HEK293 (cell line): ENCODE measurements around the gene MIA2.

Experiments used
- CTCF ChIA-PET: fragments of 350-600 bp; formaldehyde crosslinking; extraction: SDS; loops from one replicate; lab custom pipeline; 2021; ENCODE audit warnings: antibody characterized with exemption; lab: Yijun Ruan, JAX
- POLR2A ChIA-PET: fragments of 300-600 bp; formaldehyde crosslinking; extraction: SDS; loops from one replicate; lab custom pipeline; 2020; ENCODE audit warnings: antibody characterized with exemption, inconsistent platforms; lab: Yijun Ruan, JAX
- H3K27ac ChIP-seq: fragments of 200-500 bp; sonication (Bioruptor generic); 2 replicates; pipeline ENCODE4 v1.5.1; 2014; ENCODE audit warnings: low read depth, low read length, control low read depth, inconsistent platforms; ENCODE audit errors: extremely low read depth
- H3K36me3 ChIP-seq, 2 experiments: fragments of 200-500 bp in 1 of 2; sonication (Bioruptor generic) in 1 of 2; 1 replicate in 1 of 2; 2 replicates in 1 of 2; pipeline ENCODE4 v1.5.1; 2014 to 2017; ENCODE audit warnings: inconsistent platforms in 2 of 2, low read length in 2 of 2; ENCODE audit not compliant: control insufficient read depth in 2 of 2, insufficient read depth in 1 of 2
- H3K4me1 ChIP-seq: fragments of 200-500 bp; sonication (Bioruptor generic); 2 replicates; pipeline ENCODE4 v1.5.1; 2014; ENCODE audit warnings: mild to moderate bottlenecking, low read length, inconsistent platforms; ENCODE audit not compliant: control insufficient read depth, insufficient read depth
- H3K4me3 ChIP-seq: 2 replicates; pipeline ENCODE4 v1.5.1; 2011; ENCODE audit warnings: low read depth, mild to moderate bottlenecking, control low read depth, low read length, moderate library complexity
- H3K9me3 ChIP-seq: fragments of 200-500 bp; sonication (Bioruptor generic); 2 replicates; pipeline ENCODE4 v1.5.1; 2014; ENCODE audit warnings: low read depth, low read length, inconsistent platforms; ENCODE audit not compliant: control insufficient read depth, insufficient read depth
- GFI1B ChIP-seq: fragments of 450-650 bp; formaldehyde crosslinking; IDR thresholded peaks from 2 replicates; pipeline ENCODE4 v1.5.1; 2016; ENCODE audit warnings: missing biosample characterization, missing genetic modification characterization
- KLF16 ChIP-seq: fragments of 450-650 bp; formaldehyde crosslinking; IDR thresholded peaks from 2 replicates; pipeline ENCODE4 v1.5.1; 2017; ENCODE audit warnings: missing biosample characterization, missing genetic modification characterization
- KLF8 ChIP-seq: fragments of 450-650 bp; formaldehyde crosslinking; IDR thresholded peaks from 2 replicates; pipeline ENCODE4 v1.5.1; 2016; ENCODE audit warnings: missing biosample characterization, missing genetic modification characterization
- MEIS1 ChIP-seq: sonication (generic); formaldehyde crosslinking; IDR thresholded peaks from 2 replicates; pipeline ENCODE4 v1.8.1; 2022; ENCODE audit warnings: missing genetic modification reagents, mild to moderate bottlenecking, borderline replicate concordance
- PRDM1 ChIP-seq: fragments of 450-650 bp; formaldehyde crosslinking; IDR thresholded peaks from 2 replicates; pipeline ENCODE4; 2016; ENCODE audit warnings: missing biosample characterization, missing genetic modification characterization
- ZEB2 ChIP-seq: fragments of 450-650 bp; formaldehyde crosslinking; IDR thresholded peaks from 2 replicates; pipeline ENCODE4 v1.5.1; 2016; ENCODE audit warnings: missing biosample characterization, missing genetic modification characterization
- ZFP41 ChIP-seq: fragments of 450-650 bp; formaldehyde crosslinking; IDR thresholded peaks from 2 replicates; pipeline ENCODE4 v1.5.1; 2016; ENCODE audit warnings: missing biosample characterization, missing genetic modification characterization, borderline replicate concordance
- ZIC2 ChIP-seq: fragments of 450-650 bp; formaldehyde crosslinking; IDR thresholded peaks from 2 replicates; pipeline ENCODE4 v1.5.1; 2016; ENCODE audit warnings: missing biosample characterization, missing genetic modification characterization
- ZNF132 ChIP-seq: fragments of 450-650 bp; formaldehyde crosslinking; IDR thresholded peaks from 2 replicates; pipeline ENCODE4 v1.5.1; 2017; ENCODE audit warnings: missing biosample characterization, missing genetic modification characterization, borderline replicate concordance
- ZNF214 ChIP-seq: fragments of 450-650 bp; formaldehyde crosslinking; IDR thresholded peaks from 2 replicates; pipeline ENCODE4 v1.5.1; 2017; ENCODE audit warnings: missing biosample characterization, mild to moderate bottlenecking, missing genetic modification characterization, borderline replicate concordance
- ZNF510 ChIP-seq: fragments of 450-650 bp; formaldehyde crosslinking; IDR thresholded peaks from 2 replicates; pipeline ENCODE4 v1.5.1; 2018; ENCODE audit warnings: mild to moderate bottlenecking, missing genetic modification characterization, missing biosample characterization; ENCODE audit not compliant: insufficient replicate concordance
- ZNF514 ChIP-seq: fragments of 450-650 bp; formaldehyde crosslinking; IDR thresholded peaks from 2 replicates; pipeline ENCODE4 v1.5.1; 2016; ENCODE audit warnings: missing biosample characterization, missing genetic modification characterization
- ZNF530 ChIP-seq: fragments of 450-650 bp; formaldehyde crosslinking; IDR thresholded peaks from 2 replicates; pipeline ENCODE4 v1.5.1; 2016; ENCODE audit warnings: low read depth, missing biosample characterization, missing genetic modification characterization
- ZNF560 ChIP-seq: fragments of 450-650 bp; formaldehyde crosslinking; IDR thresholded peaks from 2 replicates; pipeline ENCODE4 v1.5.1; 2017; ENCODE audit warnings: missing biosample characterization, missing genetic modification characterization, borderline replicate concordance
- ZNF654 ChIP-seq: fragments of 450-650 bp; formaldehyde crosslinking; IDR thresholded peaks from 2 replicates; pipeline ENCODE4 v1.5.1; 2016; ENCODE audit warnings: low read depth, missing biosample characterization, missing genetic modification characterization
- ZNF830 ChIP-seq: fragments of 450-650 bp; IDR thresholded peaks from 2 replicates; pipeline ENCODE4 v1.5.0; 2018; ENCODE audit warnings: missing biosample characterization, missing genetic modification characterization, low read depth, mild to moderate bottlenecking, moderate library complexity
- TF ChIP-seq, protein P1 (sequence below): fragments of 450-650 bp; formaldehyde crosslinking; IDR thresholded peaks from 2 replicates; pipeline ENCODE4 v1.5.1; 2016; ENCODE audit warnings: missing biosample characterization, missing genetic modification characterization
- TF ChIP-seq, protein P2 (sequence below): fragments of 450-650 bp; formaldehyde crosslinking; IDR thresholded peaks from 2 replicates; pipeline ENCODE4 v1.5.1; 2017; ENCODE audit warnings: missing biosample characterization, missing genetic modification characterization
- TF ChIP-seq, protein P3 (sequence below): fragments of 450-650 bp; formaldehyde crosslinking; IDR thresholded peaks from 2 replicates; pipeline ENCODE4 v1.5.1; 2016; ENCODE audit warnings: missing biosample characterization, missing genetic modification characterization, low read depth
- TF ChIP-seq, protein P4 (sequence below): fragments of 450-650 bp; formaldehyde crosslinking; IDR thresholded peaks from 2 replicates; pipeline ENCODE4 v1.5.1; 2016; ENCODE audit warnings: missing biosample characterization, missing genetic modification characterization
- TF ChIP-seq, protein P5 (sequence below): fragments of 450-650 bp; formaldehyde crosslinking; IDR thresholded peaks from 2 replicates; pipeline ENCODE4 v1.5.1; 2016; ENCODE audit warnings: missing biosample characterization, missing genetic modification characterization

MIA2 gene

DNA sequence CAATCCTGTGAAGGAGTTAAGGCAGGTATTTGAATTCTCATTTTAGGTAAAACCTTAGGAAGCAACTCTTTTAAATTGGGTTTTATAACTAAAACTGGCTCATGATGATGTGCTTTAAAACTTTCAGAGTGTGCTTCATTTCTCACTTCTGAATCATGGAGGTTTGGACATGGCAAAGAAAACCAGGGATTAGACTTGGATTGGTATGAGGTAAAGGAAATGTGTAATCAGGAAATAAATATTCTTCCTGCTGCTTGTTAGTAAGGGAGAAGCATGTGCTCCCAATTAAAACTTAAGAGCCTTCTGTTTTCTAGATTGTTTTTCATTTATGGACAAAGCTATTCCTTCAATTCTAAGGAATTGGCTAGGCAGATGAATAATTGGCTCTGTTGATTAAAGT lies 141.1 kb downstream of the MIA2 start (continued):
- TF ChIP-seq, protein P1, sequence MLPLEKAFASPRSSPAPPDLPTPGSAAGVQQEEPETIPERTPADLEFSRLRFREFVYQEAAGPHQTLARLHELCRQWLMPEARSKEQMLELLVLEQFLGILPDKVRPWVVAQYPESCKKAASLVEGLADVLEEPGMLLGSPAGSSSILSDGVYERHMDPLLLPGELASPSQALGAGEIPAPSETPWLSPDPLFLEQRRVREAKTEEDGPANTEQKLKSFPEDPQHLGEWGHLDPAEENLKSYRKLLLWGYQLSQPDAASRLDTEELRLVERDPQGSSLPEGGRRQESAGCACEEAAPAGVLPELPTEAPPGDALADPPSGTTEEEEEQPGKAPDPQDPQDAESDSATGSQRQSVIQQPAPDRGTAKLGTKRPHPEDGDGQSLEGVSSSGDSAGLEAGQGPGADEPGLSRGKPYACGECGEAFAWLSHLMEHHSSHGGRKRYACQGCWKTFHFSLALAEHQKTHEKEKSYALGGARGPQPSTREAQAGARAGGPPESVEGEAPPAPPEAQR: no peak
- TF ChIP-seq ZNF132 (no peak), ZIC2 (tag by site-specific recombination) (no peak), MEIS1 (CRISPR knock-in tag) (no peak), GFI1B (no peak)
- TF ChIP-seq, protein P2, sequence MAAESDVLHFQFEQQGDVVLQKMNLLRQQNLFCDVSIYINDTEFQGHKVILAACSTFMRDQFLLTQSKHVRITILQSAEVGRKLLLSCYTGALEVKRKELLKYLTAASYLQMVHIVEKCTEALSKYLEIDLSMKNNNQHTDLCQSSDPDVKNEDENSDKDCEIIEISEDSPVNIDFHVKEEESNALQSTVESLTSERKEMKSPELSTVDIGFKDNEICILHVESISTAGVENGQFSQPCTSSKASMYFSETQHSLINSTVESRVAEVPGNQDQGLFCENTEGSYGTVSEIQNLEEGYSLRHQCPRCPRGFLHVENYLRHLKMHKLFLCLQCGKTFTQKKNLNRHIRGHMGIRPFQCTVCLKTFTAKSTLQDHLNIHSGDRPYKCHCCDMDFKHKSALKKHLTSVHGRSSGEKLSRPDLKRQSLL (tag by site-specific recombination): no peak

DNA sequence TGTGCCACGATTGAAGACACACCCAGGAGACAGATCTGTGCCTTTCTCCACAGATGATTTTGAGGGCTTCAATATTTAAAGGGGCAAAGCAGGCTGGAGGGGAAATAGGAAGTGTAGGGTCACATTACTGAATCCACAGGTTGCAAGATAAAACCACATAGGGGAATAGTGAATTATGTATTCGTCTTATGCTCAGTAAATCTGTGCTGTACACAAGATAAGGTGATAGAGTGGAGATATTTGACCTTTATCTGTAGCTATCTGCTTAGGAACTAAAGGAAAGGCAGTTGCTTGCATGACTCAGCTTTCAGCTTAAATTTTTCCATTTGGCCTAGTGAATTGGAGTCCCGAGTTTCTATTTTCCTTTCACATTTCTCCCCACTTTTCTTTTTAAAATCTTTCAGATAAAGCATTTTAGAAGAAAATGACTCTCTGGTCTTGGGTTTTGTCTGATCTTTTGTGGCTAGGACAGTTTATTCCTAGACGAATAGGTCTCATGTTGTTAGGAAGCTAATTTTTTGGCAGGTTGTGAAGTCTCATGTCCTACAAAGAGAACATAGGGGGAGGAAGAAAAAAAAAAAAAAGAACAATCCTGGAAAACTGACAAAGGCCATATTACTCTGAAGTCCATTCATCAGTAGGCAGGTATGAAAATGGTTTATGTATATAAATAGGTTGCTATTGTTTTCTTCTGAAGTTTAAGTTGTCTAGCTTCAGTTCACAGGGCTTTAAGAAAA lies 143.1 kb downstream of the MIA2 start:
- no peaks in the 10 kb centered on the region for H3K9me3 ChIP-seq
- no peak overlapping the region for H3K4me3 ChIP-seq
- ChIA-PET POLR2A (no interaction called here), CTCF (interaction anchor here (0.6 to 2.4 kb wide), 3 partner anchors 19 to 136 kb away, joined by 3 to 6 read pairs (median 4); no protein-coding TSS in a partner anchor)
- H3K4me1 ChIP-seq: no peaks in the 10 kb centered on the region
- H3K27ac ChIP-seq: no peak overlapping the region
- TF ChIP-seq PRDM1 (peak; percentile 58), KLF16 (tag by site-specific recombination) (no peak), ZNF530 (no peak)
- H3K36me3 ChIP-seq: no peaks in the 10 kb centered on the region

DNA sequence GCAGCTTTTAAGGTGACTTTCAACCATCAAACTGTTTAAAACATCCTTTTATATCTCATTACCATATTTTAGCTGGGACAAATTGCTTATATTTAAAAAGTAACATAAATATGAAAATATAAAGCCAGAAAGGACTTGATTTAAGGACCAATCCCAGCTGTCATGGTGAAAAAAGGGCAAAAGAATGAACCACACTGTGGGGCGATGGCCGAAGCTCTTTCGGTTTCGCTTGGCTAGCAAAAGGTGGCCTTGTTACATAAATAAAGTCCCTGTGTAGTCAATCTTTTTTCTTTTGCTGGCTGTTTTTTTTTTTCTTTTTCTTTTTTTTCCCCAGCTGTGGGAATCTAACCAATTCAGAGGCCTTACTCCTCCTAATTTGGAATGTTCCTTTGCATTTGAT lies 147.7 kb downstream of the MIA2 start:
- Histone ChIP-seq H3K4me3 (no peak overlapping the region), H3K4me1 (0 out of 2 replicates have a peak, but pooled peaks cover 2% of the 10 kb centered on the region), H3K9me3 (no peaks in the 10 kb centered on the region), H3K27ac (no peak overlapping the region), H3K36me3 (no peaks in the 10 kb centered on the region)
- CTCF ChIA-PET: interaction anchor here (0.6 kb wide), 1 partner anchor 12 kb away, joined by 3 read pairs; no protein-coding TSS in a partner anchor
- TF ChIP-seq ZNF214 (tag by site-specific recombination) (no peak), ZNF560 (tag by site-specific recombination) (no peak), ZNF830 (tag by site-specific recombination) (no peak), ZFP41 (tag by site-specific recombination) (no peak), ZNF654 (tag by site-specific recombination) (no peak), ZNF514 (tag by site-specific recombination) (no peak), ZEB2 (tag by site-specific recombination) (no peak), ZNF510 (tag by site-specific recombination) (no peak), KLF8 (tag by site-specific recombination) (no peak)
- TF ChIP-seq, protein P3, sequence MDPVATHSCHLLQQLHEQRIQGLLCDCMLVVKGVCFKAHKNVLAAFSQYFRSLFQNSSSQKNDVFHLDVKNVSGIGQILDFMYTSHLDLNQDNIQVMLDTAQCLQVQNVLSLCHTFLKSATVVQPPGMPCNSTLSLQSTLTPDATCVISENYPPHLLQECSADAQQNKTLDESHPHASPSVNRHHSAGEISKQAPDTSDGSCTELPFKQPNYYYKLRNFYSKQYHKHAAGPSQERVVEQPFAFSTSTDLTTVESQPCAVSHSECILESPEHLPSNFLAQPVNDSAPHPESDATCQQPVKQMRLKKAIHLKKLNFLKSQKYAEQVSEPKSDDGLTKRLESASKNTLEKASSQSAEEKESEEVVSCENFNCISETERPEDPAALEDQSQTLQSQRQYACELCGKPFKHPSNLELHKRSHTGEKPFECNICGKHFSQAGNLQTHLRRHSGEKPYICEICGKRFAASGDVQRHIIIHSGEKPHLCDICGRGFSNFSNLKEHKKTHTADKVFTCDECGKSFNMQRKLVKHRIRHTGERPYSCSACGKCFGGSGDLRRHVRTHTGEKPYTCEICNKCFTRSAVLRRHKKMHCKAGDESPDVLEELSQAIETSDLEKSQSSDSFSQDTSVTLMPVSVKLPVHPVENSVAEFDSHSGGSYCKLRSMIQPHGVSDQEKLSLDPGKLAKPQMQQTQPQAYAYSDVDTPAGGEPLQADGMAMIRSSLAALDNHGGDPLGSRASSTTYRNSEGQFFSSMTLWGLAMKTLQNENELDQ (tag by site-specific recombination): no peak
- TF ChIP-seq, protein P4, sequence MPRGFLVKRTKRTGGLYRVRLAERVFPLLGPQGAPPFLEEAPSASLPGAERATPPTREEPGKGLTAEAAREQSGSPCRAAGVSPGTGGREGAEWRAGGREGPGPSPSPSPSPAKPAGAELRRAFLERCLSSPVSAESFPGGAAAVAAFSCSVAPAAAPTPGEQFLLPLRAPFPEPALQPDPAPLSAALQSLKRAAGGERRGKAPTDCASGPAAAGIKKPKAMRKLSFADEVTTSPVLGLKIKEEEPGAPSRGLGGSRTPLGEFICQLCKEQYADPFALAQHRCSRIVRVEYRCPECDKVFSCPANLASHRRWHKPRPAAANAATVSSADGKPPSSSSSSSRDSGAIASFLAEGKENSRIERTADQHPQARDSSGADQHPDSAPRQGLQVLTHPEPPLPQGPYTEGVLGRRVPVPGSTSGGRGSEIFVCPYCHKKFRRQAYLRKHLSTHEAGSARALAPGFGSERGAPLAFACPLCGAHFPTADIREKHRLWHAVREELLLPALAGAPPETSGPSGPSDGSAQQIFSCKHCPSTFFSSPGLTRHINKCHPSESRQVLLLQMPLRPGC (tag by site-specific recombination): no peak
- TF ChIP-seq, protein P5, sequence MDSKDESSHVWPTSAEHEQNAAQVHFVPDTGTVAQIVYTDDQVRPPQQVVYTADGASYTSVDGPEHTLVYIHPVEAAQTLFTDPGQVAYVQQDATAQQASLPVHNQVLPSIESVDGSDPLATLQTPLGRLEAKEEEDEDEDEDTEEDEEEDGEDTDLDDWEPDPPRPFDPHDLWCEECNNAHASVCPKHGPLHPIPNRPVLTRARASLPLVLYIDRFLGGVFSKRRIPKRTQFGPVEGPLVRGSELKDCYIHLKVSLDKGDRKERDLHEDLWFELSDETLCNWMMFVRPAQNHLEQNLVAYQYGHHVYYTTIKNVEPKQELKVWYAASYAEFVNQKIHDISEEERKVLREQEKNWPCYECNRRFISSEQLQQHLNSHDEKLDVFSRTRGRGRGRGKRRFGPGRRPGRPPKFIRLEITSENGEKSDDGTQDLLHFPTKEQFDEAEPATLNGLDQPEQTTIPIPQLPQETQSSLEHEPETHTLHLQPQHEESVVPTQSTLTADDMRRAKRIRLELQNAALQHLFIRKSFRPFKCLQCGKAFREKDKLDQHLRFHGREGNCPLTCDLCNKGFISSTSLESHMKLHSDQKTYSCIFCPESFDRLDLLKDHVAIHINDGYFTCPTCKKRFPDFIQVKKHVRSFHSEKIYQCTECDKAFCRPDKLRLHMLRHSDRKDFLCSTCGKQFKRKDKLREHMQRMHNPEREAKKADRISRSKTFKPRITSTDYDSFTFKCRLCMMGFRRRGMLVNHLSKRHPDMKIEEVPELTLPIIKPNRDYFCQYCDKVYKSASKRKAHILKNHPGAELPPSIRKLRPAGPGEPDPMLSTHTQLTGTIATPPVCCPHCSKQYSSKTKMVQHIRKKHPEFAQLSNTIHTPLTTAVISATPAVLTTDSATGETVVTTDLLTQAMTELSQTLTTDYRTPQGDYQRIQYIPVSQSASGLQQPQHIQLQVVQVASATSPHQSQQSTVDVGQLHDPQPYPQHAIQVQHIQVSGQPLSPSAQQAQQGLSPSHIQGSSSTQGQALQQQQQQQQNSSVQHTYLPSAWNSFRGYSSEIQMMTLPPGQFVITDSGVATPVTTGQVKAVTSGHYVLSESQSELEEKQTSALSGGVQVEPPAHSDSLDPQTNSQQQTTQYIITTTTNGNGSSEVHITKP (tag by site-specific recombination): no peak
- POLR2A ChIA-PET: interaction anchor here (1.1 kb wide), 1 partner anchor 9 kb away, joined by 3 read pairs; no protein-coding TSS in a partner anchor
